Endothelial cell of umbilical vein (primary cell): ENCODE data around the gene NTMT2. TPM values are rescaled to one million over a fixed set of nuclear protein-coding genes. Genes with fewer than 3 reads are reported as not detected.

Experiments
- BruUV-seq: library from RNA; stranded (reverse); fragments of 400-500 nt; replicated peaks from 2 replicates; lab custom pipeline; 2021; lab: Mats Ljungman, UMichigan
- CTCF ChIA-PET: fragments of 300-600, 350-600 bp; sonication (Branson Sonifier 250); formaldehyde crosslinking; loops from one replicate; lab custom pipeline; 2021; ENCODE audit warnings: antibody characterized with exemption, inconsistent platforms; lab: Charles Lee
- POLR2A ChIA-PET: fragments of 300-600, 350-600 bp; sonication (Branson Sonifier 250); formaldehyde crosslinking; loops from one replicate; lab custom pipeline; 2021; ENCODE audit warnings: antibody characterized with exemption, inconsistent platforms; lab: Charles Lee
- DNase-seq: peaks from one replicate; pipeline ENCODE4 v3.0.0-alpha.2; 2011; ENCODE audit warnings: low read depth, low spot score
- FAIRE-seq: peaks from 2 replicates; lab custom pipeline; 2011; peaks lifted over from hg19 to GRCh38; lab: Jason Lieb, UNC
- H2AFZ ChIP-seq: 2 replicates; pipeline ENCODE4 v1.6.0; 2012; ENCODE audit warnings: low read depth, low read length, control low read depth, inconsistent platforms
- H3K27ac ChIP-seq: 2 replicates; pipeline ENCODE4 v1.5.1; 2011; ENCODE audit warnings: low read depth, mild to moderate bottlenecking, control low read depth, low read length, moderate library complexity; ENCODE audit not compliant: insufficient read depth
- H3K27me3 ChIP-seq, 2 experiments: 2 replicates each; pipeline versions ENCODE4 v1.6.0 to v1.6.1; 2011; ENCODE audit warnings: low read length in 2 of 2, mixed read lengths in 1 of 2; ENCODE audit not compliant: control insufficient read depth in 2 of 2, insufficient read depth in 2 of 2
- H3K36me3 ChIP-seq, 2 experiments: 2 replicates in 1 of 2; 3 replicates in 1 of 2; pipeline ENCODE4 v1.5.1; 2011; ENCODE audit warnings: low read length in 2 of 2, mild to moderate bottlenecking in 1 of 2, moderate library complexity in 1 of 2; ENCODE audit not compliant: control insufficient read depth in 2 of 2, insufficient read depth in 2 of 2; ENCODE audit errors: extremely low read depth in 1 of 2
- H3K4me1 ChIP-seq: 3 replicates; pipeline ENCODE4 v1.5.1; 2011; ENCODE audit warnings: mild to moderate bottlenecking, low read length; ENCODE audit not compliant: control insufficient read depth, insufficient read depth; ENCODE audit errors: extremely low read depth
- H3K4me2 ChIP-seq: 2 replicates; pipeline ENCODE4 v1.6.1; 2011; ENCODE audit warnings: low read length, control low read depth, mixed read lengths; ENCODE audit not compliant: insufficient read depth
- H3K4me3 ChIP-seq, 3 experiments: fragments of 200-600 bp in 1 of 3; sonication (generic), shearing (Covaris generic) in 1 of 3; replicated peaks in 1 of 3; 2 replicates each; pipeline ENCODE4 v1.5.1; 2011 to 2016; ENCODE audit warnings: control low read depth in 3 of 3, low read length in 3 of 3, mild to moderate bottlenecking in 2 of 3, inconsistent platforms in 1 of 3, low read depth in 1 of 3, moderate library complexity in 1 of 3; ENCODE audit not compliant: insufficient read depth in 1 of 3
- H3K79me2 ChIP-seq: 2 replicates; pipeline ENCODE4 v1.6.0; 2012; ENCODE audit warnings: low read length, inconsistent platforms; ENCODE audit not compliant: control insufficient read depth, insufficient read depth
- H3K9ac ChIP-seq: replicated peaks from 2 replicates; pipeline ENCODE3; 2011; ENCODE audit warnings: low read length, control low read depth; ENCODE audit not compliant: insufficient read depth; ENCODE audit errors: extremely low read depth
- H3K9me1 ChIP-seq: replicated peaks from 3 replicates; pipeline ENCODE4 v1.6.0; 2011; ENCODE audit warnings: mild to moderate bottlenecking, low read length; ENCODE audit not compliant: control insufficient read depth, insufficient read depth; ENCODE audit errors: extremely low read depth
- H3K9me3 ChIP-seq: replicated peaks from 2 replicates; pipeline ENCODE4 v1.5.1; 2012; ENCODE audit warnings: low read length, inconsistent platforms; ENCODE audit not compliant: control insufficient read depth, insufficient read depth
- H4K20me1 ChIP-seq: replicated peaks from 2 replicates; pipeline ENCODE3; 2011; ENCODE audit warnings: mild to moderate bottlenecking, low read length; ENCODE audit not compliant: control insufficient read depth, insufficient read depth; ENCODE audit errors: extremely low read depth
- CTCF ChIP-seq, 2 donors: IDR thresholded peaks; 1 replicate in 1 of 2; 2 replicates in 1 of 2; pipeline ENCODE4 v1.5.1; 2011; ENCODE audit warnings: low read length in 2 of 2, mild to moderate bottlenecking in 2 of 2, moderate library complexity in 2 of 2, control low read depth in 1 of 2, inconsistent platforms in 1 of 2, low read depth in 1 of 2; ENCODE audit not compliant: insufficient read depth in 1 of 2; ENCODE audit errors: extremely low read depth in 1 of 2
- EZH2 ChIP-seq: IDR thresholded peaks from 2 replicates; pipeline ENCODE4 v1.6.1; 2012; ENCODE audit warnings: borderline replicate concordance, low read depth, mild to moderate bottlenecking, moderate library complexity, low read length, inconsistent platforms; ENCODE audit not compliant: severe bottlenecking
- GATA2 ChIP-seq: IDR thresholded peaks from 2 replicates; pipeline ENCODE4 v1.7.0; 2011; ENCODE audit warnings: low read depth, mild to moderate bottlenecking, moderate library complexity, mixed read lengths, low read length; ENCODE audit not compliant: insufficient read length, insufficient read depth
- MAX ChIP-seq: IDR thresholded peaks from 2 replicates; pipeline ENCODE4 v1.6.1; 2011; ENCODE audit not compliant: insufficient read depth, insufficient read length
- MYC ChIP-seq: IDR thresholded peaks from one replicate; pipeline ENCODE4 v1.6.1; 2011; ENCODE audit warnings: mild to moderate bottlenecking, low read depth, low read length
- POLR2AphosphoS5 ChIP-seq: IDR thresholded peaks from 2 replicates; pipeline ENCODE4 v1.6.1; 2012; ENCODE audit warnings: low read depth, mild to moderate bottlenecking, control low read depth, low read length, moderate library complexity; ENCODE audit not compliant: insufficient read depth
- dilution Hi-C: fragments of 300-500 bp; cut with MboI; formaldehyde crosslinking; loops from one replicate; pipeline ENCODE4 v1.15.0; 2019; ENCODE audit warnings: low sequenced_read_pairs; ENCODE audit not compliant: extremely low pct_ligation_motif_present
- intact Hi-C: fragments of 100-400 bp; cut with micrococcal nuclease; formaldehyde crosslinking; loops from one replicate; pipeline ENCODE4 v1.10.0; 2022
- polyA plus RNA-seq, 4 experiments: library from polyadenylated mRNA; depleted of rRNA in 3 of 4; stranded (reverse) in 3 of 4; unstranded in 1 of 4; fragments of >200 nt; gene quantifications; 2 replicates each; pipeline versions ENCODE4 v1.2.1 to v1.2.3, GENCODE V29; 2011 to 2012; ENCODE audit warnings: missing spikeins in 1 of 4
- total RNA-seq: library from RNA; stranded (reverse); gene quantifications from 2 replicates; pipeline ENCODE4 v1.2.3, GENCODE V29; 2021

The NTMT2 gene
- total and polyA plus RNA-seq, 2 donors (not counting 3 experiments of a cell fraction or from before 2014, with no cell fraction given): not detected

- Histone ChIP-seq H3K4me2 (no peak overlapping the region), H3K27ac (no peak overlapping the region), H2AFZ (no peak overlapping the region), H3K9me1 (no peaks in the 10 kb centered on the region), H3K79me2 (no peaks in the 10 kb centered on the region), H3K4me1 (no peaks in the 10 kb centered on the region), H3K4me3 (no peak overlapping the region), H4K20me1 (no peaks in the 10 kb centered on the region), H3K27me3 (no peaks in the 10 kb centered on the region), H3K36me3 (no peaks in the 10 kb centered on the region), H3K9me3 (no peaks in the 10 kb centered on the region), H3K9ac (no peak overlapping the region)
- intact Hi-C loops: no loop called here
- no peak for TF ChIP-seq MAX
- TF ChIP-seq EZH2: no peak
- TF ChIP-seq GATA2: no peak
- DNase-seq: no peak
- FAIRE-seq: no peak
- no TSS peak for BruUV-seq
- dilution Hi-C loops: no loop called here
- CTCF ChIA-PET: no interaction called here
- POLR2A ChIA-PET: no interaction called here
These were observed 5.4 kb upstream of the NTMT2 start for GRCh38 chr1:170140371-170140770.

- ChIA-PET CTCF (no interaction called here), POLR2A (no interaction called here)
- Histone ChIP-seq H3K79me2 (no peaks in the 10 kb centered on the region), H3K4me2 (no peak overlapping the region), H4K20me1 (no peaks in the 10 kb centered on the region), H3K27me3 (no peaks in the 10 kb centered on the region), H3K27ac (no peak overlapping the region), H3K4me1 (no peaks in the 10 kb centered on the region), H3K9ac (no peak overlapping the region), H3K4me3 (no peak overlapping the region), H2AFZ (no peak overlapping the region), H3K36me3 (no peaks in the 10 kb centered on the region), H3K9me1 (no peaks in the 10 kb centered on the region), H3K9me3 (no peaks in the 10 kb centered on the region)
- intact Hi-C loops (no loop called here), dilution Hi-C loops (no loop called here)
- no peak for FAIRE-seq
- no peak for DNase-seq
- no TSS peak for BruUV-seq
- TF ChIP-seq MYC (no peak), POLR2AphosphoS5 (no peak), GATA2 (no peak), CTCF (IDR thresholded peaks at IDR 0.05; ENCODE audit: extremely low read depth in 1 of 2, insufficient read depth in 1 of 2, low read depth in 1 of 2, low read length in 2 of 2) (no peak)
These were observed 698 bp upstream of the NTMT2 start for GRCh38 chr1:170145061-170145460.
